HEK293T (cell line): Measurements from ENCODE around the gene VCP.

Experiments
- ELF4 ChIP-seq: fragments of 450-650 bp; IDR thresholded peaks from 2 replicates; pipeline ENCODE4 v1.6.1; 2017; ENCODE audit warnings: antibody characterized with exemption
- FOXA1 ChIP-seq: fragments of 450-650 bp; IDR thresholded peaks from 2 replicates; pipeline ENCODE4 v1.6.1; 2016; ENCODE audit warnings: mild to moderate bottlenecking
- FOXK2 ChIP-seq: fragments of 450-650 bp; IDR thresholded peaks from 2 replicates; pipeline ENCODE4 v1.6.1; 2016; ENCODE audit warnings: mild to moderate bottlenecking
- FOXM1 ChIP-seq: fragments of 450-650 bp; IDR thresholded peaks from 2 replicates; pipeline ENCODE4 v1.6.1; 2017; ENCODE audit warnings: mild to moderate bottlenecking, borderline replicate concordance
- L3MBTL2 ChIP-seq: fragments of 450-650 bp; conservative IDR thresholded peaks from 2 replicates; pipeline ENCODE4 v1.6.1; 2016; ENCODE audit warnings: mild to moderate bottlenecking
- LEF1 ChIP-seq: fragments of 450-650 bp; IDR thresholded peaks from 2 replicates; pipeline ENCODE4 v1.6.1; 2017; ENCODE audit warnings: mild to moderate bottlenecking, borderline replicate concordance
- SP1 ChIP-seq: fragments of 450-650 bp; IDR thresholded peaks from 2 replicates; pipeline ENCODE4 v1.6.1; 2017
- TARDBP ChIP-seq: fragments of 450-650 bp; IDR thresholded peaks from 2 replicates; pipeline ENCODE4 v1.6.1; 2016

- no peak for TF ChIP-seq ELF4
- TF ChIP-seq FOXM1: no peak
- no peak for TF ChIP-seq L3MBTL2
- no peak for TF ChIP-seq FOXK2
- TF ChIP-seq SP1: no peak
- no peak for TF ChIP-seq LEF1
- no peak for TF ChIP-seq FOXA1
- no peak for TF ChIP-seq TARDBP
These were observed 15.2 kb downstream of the VCP start for GRCh38 chr9:35057271-35057620.
